NCI-H146 (cell line): ENCODE measurements around the gene FRMPD4.

Source experiments
- DNase-seq: peaks from one replicate; lab custom pipeline; 2025; lab: John Stamatoyannopoulos, UW

The FRMPD4 gene

DNA sequence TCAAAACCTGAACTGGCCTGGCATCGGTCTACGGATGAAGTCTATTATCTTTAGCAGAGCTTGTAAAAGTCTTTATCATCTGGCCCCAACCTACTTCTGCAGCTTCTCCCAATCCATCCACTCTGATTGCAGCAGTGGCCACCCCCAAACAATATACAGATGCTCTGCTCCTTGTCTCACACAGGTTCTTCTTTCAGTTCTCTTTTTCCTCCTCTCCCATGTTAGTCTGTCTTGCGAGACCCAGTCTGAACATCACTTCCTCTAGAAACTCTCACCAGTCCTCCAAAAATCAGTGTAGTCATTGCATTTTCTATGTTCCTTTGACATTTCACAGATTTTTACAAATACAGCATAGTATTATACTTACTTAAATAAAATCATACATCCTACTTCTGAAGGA lies 163.0 kb downstream of the FRMPD4 start:
- no peak for DNase-seq

DNA sequence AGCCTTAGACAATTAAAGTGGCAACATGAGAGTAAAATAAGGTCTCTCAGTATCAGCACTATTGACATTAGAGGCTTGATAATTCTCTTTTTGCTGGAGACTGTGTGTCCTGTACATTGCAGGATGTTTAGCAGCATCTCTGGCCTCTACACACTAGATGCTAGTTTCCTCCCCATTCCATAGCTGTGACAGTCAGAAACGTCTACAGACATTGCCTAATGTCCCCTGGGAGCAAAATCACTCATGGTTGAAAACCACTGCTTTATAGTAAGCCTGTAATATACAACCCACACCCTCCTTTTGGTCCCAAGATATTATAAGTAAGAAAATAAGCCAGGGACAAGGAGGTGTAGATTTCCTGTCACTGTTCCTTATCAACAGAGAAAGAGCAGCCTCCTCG lies 166.0 kb downstream of the FRMPD4 start:
- no peak for DNase-seq

DNA sequence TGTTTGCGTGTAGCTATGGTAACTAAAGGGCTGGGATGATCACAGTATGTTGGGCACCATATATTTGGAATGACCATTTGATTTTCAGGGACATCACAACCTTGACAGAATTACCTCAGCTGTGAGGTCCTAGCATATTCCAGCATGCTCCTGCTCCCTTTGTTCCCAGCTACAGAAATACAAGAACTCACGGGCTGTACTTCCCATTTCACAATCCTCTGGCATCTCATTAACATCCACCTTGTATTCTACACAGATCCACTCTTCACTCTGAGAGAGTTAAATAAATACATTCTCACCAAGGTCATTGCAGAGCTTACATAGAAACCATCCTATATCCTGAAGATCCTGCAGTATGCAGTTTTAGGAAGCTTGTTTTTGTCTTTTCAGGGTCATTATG lies 169.7 kb downstream of the FRMPD4 start:
- DNase-seq: peak; percentile 17

DNA sequence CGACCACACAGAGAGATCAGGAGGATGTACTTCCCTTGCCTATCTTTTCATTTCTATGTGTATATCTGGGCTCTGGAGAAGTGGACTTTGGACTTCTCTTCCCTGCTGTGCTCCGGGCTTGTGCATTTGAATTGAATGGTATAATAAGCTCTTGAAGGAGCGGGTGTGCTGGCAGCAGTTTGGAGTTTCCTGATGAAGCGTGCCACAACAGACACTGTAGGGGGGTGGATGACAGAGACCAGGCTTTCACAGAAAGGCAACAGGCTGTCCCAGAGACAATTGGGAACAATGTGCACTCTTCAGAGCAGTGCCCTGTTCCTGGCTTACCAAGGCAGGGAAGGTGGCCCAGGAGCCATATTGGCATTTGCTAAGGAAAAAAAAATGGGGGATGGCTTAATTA lies 170.1 kb downstream of the FRMPD4 start:
- DNase-seq: peak; percentile 81

DNA sequence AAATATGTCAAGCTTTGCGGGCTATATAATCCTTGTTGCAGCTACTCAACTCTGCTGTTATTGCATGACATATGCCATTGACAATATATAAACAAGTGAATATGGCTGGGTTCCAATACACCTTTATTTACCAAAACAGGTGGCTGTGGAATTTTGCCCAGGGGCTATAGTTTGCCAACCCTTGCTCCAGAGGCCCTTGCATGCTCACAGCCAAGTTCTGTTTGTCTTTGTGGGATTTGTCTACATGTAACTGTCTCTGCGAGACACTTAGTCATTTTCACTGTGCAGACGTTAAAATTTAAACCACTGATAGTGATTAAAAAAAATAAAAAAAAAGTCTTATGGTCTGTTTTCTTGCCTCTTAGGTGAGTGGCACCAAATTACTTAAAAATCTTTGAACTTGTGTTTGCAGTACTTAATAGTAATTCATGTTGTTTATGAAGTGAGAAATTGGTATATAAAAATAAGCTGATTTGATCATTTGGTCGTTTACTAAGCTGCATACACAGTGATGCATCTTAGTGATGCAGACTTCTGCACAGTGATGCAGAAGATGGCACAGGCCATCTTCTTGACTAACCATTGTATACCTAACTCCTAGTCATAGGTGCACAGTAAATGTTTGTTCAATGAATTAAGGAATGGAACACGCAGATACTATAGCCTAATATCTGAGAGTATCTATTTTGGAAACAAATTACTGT lies 170.9 kb downstream of the FRMPD4 start:
- DNase-seq: peak; percentile 47

DNA sequence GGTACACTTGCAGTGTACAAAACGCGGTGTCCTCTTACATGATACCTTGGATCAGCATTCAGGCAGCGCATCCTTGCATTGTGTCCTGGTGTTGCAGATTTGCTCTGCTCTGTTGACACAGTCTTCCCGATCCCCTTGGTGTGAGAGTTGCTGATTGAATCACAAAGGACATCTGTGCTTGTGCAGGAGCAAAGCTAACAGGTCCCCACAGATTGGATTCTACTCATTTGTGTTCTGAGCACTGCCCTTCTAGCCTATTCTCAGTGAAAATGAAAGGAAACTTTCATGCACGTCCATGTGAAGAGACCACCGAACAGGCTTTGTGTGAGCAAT lies 171.4 kb downstream of the FRMPD4 start:
- peak; percentile 71 for DNase-seq

DNA sequence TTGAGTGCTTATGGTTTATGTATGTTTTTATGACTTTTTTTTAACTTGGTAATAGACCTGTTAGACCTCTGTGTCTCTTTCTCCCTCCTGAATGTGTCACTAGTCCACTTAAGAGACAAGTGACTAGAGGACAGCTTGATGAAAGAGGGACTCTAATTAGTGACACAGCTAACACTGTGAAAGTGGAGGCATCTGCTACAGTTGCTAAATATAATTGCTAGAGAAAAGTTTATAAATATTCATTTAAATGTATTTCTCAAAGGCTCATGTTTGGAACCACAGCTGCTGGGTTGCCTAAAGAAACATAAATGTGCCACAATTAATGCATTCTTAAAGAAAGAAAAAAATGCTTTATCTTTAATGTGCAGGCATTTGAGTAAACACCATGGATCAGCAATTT lies 176.4 kb downstream of the FRMPD4 start:
- no peak for DNase-seq

DNA sequence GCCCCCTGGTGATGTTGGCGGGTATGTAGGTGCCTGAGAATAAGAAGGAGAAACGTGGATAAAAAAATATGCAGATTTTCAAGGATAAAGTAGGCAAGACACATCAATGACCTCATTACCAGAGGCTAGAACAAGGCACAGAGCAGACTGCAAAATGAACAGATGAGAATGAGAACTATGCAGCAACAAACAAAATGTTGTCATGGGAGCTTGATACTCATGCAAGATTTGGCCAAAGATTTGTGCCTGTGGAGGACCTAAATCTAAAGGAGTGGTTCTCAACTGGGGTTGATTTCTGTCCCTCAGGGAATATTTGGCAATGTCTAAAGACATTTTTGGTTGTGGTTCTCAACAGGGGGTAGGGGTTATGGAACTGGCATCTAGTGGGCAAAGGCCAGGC lies 177.3 kb downstream of the FRMPD4 start:
- DNase-seq: no peak

DNA sequence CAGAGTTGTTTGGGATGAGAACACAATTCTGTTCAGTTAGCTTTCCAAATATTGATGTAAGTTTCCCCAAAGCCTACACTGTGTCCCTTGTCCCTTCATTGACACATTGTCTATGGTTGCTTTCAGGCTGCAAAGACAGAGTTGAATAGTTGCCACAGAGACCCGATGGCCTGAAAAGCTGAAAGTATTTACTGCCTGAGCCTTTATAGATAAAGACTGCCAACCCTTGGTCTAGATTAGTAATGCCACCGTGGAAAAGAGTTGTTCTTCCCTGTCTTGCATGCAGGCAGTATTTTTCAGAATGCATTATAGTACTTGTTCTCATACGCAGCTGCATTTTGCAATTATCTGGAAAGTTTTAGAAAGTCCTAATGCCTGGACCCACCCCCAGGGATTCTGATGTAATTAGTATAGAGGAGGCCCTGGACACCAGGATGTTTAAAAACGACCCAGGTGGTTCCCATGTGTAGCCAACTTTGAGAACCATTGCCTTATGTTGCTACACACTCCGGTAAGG lies 180.8 kb downstream of the FRMPD4 start:
- peak; percentile 18 for DNase-seq

DNA sequence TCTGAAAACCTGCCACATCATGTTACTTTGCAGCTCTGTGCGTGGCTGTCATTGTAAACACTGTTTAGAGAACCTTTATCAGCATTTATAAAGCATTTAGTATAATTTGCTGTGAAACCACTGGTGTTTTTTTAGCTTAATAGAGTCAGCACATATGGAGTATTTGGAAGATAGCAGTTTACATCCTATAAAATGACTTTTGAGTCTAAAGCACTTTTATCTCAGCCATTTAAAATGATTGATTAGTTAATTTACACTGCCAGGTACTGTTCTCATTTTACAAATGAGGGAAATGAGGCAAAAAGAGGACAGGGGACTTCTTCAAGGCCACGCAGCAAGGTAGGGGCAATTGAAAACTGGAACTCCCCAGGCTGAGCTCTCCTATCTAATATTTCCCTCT lies 181.7 kb downstream of the FRMPD4 start:
- peak; percentile 36 for DNase-seq

DNA sequence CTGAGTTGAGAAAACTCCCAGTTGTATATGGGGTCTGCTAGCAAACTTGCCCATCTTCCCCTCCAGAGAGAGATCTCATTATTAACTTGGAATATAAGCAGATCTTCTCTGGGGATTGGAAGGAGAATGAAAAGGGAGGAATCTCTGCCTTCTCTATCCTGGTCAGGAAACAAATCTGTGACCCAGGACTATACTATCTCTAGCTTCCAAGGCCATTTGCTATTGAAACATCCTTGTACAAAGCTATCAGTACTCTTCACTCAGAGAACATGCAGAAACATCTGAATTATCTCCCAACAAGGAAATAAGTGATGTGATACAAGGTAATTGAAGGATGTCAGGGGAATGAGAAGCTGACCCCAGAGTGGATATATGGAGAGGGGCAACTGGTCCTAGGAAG lies 183.8 kb downstream of the FRMPD4 start:
- no peak for DNase-seq

DNA sequence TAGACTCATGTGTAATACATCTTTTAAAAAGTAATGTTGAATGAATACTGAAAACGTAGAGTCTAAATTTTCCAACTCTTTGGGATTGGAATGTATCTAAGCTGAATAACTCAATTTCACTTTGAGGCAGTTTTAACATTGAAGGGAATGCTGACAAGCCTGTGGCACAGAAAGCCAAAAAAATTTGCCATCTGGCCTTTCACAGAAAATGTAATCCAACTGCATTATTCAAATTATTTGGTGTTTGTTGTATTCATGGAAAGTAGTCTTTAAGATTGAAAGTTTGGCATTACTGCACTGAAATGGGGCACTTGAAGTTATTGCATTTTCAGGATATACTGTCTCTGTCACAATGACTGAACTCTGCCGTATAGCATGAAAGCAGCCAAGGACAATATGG lies 186.9 kb downstream of the FRMPD4 start:
- DNase-seq: no peak

DNA sequence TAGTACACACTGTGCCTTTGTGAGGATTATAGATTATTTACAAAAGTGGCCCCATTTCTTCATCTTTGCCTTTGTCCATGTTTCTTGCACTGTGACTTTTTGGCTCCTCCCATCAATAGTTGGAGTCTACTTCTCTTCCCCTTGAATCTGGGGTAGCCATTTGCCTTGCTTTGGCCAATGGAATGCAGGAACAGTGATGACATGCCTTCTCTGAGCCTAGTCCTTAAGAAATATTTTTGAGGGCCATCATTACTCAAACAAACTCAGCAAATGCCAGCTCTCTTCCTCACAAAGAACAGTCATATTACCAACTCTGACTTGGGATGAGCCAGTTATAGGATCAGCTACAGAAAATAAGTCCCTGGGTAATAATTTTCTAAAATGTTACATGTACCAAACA lies 189.6 kb downstream of the FRMPD4 start:
- no peak for DNase-seq

DNA sequence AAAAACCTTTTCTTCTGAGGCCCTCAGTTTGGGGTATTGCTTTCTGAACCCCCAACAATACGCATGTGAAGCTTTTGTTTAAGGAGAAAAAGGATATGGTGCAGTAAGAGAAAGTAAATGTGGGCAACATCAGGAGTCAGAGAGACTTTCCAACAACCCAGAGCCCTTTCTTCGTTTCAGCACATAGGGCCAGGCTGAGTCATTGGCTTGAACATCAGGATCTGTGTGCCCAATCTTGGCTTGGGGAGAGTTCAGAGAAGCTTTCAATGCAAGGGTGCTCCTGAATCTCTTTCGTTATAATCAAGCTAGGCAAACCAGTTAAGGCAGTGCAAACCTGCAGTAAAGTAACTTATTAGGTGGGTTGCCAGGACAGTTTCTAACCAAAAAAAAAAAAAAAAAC lies 191.2 kb downstream of the FRMPD4 start:
- DNase-seq: no peak

DNA sequence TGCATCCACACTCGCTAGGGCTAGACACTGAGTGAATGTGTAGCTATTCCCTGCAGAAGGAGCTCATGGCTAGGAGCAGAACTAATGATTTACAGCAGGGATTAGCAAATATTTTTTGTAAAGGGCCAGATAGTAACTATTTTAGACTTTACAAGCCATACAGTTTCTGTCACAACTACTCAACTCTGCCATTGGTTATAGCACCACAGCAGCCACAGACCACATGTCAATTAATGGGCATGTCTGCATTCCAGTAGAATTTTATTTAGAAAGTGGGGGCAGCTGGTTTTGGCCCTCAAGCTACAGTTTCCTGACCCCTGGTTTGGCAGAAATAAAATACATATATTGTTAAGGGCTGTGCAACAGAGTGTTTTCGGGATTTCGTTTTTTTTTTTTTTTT lies 192.6 kb downstream of the FRMPD4 start:
- no peak for DNase-seq

DNA sequence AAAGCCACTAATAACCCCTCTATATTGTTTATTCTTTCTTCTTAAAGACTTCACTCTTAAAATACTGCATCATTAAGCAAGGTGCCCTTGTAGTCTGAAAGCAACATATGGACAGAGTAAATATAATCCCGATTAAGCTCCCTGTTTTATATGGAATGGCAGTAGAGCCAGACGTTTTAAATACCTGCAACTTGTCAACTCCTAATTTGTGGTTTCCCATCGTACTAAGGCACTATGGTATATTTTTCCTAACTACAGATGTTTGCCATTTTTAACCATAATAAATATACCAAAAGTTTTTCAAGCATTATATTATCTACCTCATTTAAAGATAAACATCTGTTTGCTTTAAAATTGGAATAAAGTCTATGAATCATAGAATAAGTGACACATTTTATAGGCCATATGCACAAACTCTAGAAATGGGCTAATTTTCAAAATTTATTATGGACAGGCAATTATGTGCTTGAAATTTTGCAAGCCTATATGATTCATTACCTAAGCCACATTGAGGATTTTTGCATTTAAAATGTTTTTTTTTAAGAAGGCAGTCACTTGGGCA lies 194.6 kb downstream of the FRMPD4 start:
- DNase-seq: no peak

DNA sequence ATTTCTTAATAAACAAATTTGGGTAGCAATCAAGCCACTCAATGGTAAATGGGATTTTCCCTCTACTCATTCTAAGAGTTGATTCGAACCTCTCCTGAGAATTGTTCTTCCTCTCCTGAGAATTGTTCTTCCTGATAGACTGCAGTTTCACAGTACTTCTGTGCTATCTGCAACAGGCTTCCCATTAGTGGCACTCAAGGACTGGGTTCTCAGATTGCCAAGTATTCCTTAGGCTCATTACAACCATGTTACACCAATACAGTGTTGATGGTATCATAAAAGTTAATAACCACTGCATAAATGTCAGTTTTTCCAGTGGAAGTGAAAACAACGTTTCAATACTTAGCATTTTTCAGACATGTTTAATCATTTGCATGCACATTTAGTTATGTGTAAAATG lies 201.6 kb downstream of the FRMPD4 start:
- DNase-seq: no peak

DNA sequence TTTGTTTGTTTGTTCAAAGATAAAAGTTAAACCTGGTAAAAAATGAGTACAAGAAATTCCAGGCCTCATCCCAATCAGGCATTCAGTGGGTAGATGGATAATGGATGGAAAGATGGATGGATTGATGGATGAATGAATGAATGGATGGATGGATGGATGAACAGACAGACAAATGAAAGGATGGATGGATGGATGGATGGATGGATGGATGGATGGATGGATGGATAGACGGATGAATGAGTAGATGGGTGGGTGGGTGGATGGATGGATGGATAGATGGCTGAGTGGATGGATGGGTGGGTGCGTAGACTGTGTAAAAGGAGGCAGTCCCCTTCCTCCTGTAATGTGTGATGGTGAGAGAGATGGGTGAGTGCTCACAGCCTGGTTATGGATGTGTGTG lies 206.7 kb downstream of the FRMPD4 start:
- DNase-seq: no peak

DNA sequence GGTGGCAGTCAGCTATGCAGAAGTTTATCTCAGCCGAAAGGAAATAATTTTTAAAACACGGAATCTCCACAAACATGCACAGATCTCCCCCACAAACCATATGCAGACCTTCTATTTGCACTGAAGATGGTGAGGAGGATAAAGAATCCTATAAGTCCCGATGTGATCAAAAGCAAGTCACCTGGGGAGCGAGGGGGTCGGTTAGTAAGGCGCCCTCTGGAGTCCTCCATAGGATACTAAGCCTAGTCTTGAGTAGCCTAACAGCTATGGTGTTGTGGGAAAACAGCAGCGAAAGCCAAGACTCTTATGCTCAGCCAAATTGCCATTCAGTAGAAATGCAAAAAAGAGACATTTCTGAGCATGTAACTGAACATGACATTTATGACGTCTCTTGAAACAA lies 210.9 kb downstream of the FRMPD4 start:
- DNase-seq: no peak

DNA sequence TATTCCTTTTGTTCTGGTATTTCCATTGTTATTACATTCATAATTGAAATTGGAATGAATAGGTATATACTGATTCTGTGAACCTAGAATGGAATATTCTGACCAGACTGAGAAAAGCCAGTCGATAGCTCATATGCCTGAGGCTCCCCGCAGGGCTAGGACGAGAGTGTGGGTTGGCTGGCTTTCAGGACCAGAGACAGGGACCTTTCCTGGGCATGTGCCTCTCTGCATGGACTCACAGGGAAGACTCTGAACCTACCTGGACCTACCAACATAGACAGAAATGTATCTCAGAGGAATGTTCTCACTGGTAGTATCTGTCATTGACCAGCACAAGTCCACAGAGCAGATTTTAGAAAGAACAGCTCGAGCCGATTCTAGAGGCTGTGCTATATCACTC lies 214.6 kb downstream of the FRMPD4 start:
- no peak for DNase-seq

DNA sequence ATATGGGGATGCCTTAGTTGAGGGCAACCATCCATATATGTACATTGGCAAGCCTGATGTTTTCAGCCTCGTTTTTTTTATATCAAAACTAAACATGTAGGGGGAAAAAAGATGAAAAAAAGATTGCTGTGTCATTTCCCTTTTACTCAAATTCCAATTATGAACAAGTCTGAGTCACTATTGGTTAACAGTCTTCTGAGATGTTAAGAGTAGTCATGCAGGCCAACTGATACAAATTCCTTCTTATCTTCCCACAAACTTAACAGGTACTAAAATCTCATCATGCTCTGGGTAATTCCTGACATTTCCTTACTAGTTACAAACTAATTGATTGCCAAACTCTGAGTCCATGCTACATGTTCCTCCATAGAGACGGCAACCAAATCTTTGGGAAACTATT lies 222.1 kb downstream of the FRMPD4 start:
- no peak for DNase-seq

DNA sequence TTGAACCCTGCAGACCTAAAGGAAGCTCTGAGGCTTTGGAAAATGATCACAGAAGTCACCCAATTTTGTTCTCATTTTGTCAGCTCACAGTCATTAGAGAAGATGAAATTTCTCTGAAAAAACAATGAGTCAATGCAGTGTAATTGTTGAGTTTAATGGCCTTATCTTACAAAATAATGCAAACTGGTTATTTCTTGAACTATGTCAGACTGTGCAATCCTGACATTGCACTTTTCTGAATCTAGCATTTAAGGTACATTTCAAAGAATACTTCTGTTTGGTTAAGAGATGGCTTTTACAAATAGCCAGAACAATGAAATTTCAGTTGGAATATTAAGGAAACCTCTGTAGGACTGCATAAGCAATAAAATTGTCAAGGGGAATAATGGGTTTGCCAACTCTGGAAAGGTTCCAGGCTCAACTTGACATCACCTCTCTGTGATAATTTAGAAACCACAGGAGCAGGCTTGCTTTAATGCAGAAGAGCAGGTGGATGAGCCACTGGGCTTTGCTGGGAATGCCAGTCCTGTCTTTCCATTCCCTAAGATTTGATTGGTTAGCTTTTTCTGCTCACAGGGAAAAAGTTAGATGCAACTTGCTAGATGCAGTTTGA lies 222.8 kb downstream of the FRMPD4 start:
- DNase-seq: peak; percentile 68

DNA sequence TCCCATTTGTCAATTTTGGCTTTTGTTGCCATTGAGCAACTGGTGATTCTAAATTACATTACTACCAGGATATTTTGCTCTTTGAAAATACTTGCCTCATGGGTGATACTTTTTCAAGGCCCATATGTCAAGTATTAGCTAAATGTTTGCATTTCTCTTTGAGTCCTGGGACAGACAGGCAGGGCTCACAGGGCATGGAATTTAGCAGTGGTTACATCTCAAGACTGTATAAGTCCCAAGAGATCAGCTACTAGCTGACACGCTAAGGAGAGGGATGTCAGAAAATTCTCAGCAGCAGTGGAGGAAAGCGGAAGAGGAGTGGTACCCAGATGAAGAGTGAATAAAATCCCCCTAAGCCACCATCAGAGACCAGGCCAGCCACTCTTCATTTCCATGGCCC lies 224.9 kb downstream of the FRMPD4 start:
- no peak for DNase-seq

DNA sequence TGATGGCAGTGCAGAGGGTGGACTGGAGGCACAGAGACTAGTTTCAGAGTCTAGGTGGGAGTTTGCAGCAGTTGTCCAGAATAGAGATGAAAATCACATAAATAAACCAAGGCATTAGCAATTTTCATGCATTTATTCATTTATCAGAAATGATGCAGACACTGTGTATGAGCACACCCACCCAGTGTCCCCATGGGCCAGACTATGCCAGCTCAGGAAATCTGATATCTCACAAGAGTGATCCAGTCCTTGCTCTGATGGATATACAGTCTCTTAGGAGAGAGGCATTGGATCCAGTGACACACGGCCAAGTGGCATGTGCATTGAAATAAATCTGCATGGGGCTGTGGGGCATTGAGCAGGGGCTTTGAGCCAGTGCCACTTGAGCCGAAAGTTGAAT lies 228.2 kb downstream of the FRMPD4 start:
- DNase-seq: no peak
